ENCODE results near the gene GGT6. TPM values are rescaled to one million over a fixed set of nuclear protein-coding genes. Genes with fewer than 3 reads are reported as not detected.

GGT6 gene
- polyA plus RNA-seq, 1 donor = 0.15 TPM

DNA sequence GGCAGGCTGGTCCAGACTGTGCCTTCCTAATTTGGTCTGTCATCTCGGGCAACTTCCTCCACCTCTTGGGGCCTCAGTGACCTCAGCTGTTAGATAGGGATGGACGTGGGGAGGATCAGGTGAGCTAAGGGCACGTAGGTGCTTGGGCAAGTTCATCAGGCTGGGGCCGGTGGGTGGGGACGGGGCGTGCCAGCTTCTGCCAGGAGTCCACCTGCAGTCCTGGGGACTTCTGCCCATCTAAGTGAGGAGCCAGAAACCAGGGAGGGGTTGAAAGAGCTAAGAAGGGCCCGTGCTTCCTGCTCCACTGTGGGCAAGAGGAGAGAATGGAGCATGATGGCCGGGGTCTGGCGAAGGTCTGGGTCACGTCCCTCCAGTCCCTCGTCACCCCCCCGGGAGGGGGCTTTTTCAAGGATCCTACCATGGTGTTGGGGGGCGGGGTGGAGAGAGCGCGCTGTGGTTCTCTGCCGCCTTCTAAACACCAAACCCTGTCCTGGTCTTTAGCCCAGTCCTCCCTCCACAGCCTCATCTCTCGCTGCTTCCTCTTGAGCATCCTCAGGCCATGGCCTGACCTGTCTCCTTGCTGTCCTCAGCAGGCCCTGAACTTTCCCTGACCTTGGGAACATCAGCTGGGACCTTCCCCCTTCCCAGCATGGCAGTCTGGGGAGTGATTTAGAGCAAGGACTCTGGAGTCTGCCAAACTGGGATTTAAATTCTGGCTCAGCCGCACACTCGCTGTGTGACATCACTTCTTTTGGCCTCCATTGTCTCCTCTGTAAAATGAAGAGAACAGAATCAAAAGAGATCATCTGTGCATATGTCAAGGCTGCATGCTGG, 40.1 kb downstream of the GGT6 start:
- no peak for DNase-seq

DNA sequence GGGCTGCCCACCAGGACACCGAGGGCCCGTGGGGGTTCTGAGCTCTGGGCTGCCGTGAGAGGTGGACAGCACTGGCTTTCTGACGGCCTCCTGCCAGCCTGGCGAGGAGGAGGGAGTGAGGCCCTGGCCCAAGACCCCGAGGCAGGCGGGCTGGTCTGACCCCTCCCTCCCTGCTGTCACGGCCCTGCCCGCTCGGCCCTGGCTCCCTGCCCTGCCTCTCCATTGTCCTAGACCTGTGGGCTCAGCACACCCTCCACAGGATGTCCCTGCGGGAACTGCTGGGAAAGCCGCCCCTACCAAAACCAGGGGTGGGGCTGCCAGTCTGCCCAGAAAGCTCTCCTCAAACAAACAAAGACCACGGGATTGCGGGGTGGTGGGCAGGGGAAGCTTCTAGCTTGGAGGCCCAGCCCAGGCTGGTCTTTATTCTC, 41.0 kb downstream of the GGT6 start:
- no peak for DNase-seq

DNA sequence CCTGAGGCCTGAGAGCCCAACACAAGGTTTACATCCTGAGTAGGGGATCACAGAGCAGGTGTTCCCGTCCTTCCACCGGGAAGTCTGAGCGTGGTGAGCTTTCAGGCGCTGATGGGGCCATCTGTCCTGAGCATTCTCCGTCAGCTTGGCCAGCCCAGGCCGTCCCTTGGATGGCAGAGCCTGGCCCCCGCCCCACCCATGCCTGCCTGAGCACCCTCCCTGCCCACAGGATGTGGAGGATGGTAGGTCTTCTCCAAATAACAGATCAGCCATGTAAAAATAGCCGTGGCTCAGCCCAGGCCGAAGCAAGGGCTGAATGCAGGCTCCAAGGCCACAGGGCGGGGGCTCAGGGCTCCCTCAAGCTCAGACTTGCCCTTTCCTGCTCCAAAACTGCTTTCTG, 41.5 kb downstream of the GGT6 start:
- DNase-seq = no peak

DNA sequence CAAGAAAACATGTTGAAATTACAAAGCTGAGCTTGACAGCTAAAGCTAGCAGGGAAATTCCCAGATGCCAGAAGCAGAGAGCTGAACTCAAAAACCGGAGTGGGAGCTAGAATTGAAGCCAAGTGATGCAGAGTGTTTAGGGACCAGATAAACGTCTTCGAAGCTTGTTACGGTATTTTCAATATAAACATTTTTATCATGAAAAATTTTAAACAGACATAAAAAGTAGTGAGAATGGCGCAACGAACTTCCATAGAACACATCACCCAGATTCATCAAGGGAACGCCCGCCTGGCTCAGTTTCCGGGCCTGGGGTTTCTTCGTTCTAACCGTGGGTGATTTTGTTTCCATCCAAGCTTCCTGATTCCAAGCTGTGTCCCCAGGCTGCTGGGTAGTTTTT, 43.6 kb downstream of the GGT6 start:
- no peak for DNase-seq

DNA sequence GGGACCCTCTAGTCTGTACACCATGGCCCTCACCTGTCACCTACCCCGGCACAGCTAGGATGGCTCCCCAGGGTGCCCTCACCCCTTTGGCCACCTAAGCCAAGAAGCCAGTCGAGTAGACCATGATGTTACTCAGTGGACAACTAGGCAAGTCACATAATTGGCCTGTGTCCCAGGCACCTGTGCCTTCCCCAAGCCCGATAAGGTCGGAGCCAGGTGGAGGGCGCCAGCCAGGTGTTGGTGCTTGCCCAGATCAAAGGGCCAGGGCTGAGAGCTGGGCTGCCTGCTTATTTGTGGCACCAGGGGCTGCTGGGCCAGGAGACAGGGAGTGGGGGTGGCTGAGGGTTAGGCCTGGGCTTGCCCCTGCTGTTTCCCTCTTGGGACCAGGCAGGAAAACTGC, 44.9 kb downstream of the GGT6 start:
- DNase-seq = no peak

DNA sequence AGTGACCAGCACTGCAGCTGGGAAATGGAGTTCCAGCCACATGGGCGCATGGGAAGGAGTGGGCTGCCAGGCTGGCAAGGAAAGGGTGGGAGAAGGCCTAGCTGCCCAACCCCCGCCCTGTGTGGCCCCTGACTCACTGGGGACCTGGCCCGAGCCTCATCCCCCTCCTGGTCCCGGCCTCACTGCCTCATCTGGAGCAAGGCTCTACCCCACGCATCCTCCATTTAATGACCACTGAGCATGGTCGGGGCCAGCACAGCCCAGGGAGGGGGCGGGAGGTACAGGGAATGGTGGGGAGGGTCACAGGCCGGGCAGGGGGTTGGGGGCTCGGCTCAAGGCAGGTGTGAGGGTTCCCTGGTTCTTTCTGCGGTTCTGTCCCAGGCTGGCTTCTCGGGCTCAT, 45.6 kb downstream of the GGT6 start:
- no peak for DNase-seq

DNA sequence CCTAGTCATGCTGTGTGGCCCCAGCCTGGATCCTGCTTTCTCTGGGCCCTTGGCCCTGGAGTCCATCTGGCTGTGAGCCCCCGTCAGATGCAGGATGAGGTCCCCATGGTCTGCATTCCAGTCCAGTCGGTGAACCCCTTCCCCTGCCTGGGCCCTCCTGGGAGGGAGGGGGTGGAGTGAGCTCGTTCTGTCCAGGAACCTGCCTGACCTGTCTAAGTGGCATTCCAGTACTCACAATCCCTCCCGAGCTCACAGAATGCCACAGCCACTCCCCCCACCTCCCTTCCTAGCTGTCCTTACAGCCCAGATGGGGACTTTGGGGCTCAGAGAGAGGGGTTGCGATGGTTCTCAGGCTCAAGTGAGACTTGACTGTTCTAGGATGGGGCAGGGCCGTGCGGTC, 46.2 kb downstream of the GGT6 start:
- no peak for DNase-seq

DNA sequence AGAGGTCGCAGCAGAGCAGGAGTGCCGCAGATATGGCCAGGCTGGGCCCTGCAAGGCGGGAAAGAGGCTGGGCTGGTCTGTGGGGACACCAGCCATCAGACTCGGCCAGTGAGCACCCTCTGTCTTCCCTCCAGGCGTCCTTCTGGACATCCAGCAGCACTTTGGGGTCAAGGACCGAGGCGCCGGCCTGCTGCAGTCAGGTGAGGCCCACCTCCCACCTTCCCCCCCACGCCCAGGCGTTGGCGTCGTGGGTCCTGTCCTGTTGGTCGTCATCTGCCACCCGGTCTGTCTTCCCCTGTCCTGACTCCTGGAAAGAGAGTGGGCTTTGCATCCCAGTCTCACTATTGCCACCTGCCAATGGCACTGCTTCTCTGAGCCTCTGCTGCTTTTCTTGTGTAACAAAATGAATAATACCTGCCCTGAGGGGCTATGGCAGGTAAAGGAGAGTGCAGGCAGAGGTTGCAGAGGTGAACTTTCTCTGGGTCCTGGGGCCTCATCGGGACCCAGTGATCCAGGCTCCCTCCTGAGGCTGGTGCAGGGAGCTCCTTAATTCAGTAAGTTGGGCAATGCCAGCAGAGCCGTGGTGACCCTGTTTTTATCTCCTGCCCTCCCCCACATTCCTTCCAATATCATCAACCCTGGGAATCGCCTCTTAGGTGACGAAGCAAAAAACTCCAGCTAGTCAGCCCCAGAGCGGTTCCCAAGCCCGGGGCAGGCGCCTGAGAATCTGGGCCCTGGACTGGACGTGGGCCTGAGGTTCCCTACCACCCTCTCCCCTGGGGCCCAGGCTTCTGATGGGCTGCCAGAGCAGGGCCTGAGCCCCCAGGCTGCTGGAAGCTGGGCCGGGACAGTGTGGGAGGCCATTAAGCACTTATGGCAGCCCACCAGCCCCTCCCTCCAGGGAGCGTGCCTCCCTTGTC, 47.0 kb downstream of the GGT6 start:
- DNase-seq = no peak

DNA sequence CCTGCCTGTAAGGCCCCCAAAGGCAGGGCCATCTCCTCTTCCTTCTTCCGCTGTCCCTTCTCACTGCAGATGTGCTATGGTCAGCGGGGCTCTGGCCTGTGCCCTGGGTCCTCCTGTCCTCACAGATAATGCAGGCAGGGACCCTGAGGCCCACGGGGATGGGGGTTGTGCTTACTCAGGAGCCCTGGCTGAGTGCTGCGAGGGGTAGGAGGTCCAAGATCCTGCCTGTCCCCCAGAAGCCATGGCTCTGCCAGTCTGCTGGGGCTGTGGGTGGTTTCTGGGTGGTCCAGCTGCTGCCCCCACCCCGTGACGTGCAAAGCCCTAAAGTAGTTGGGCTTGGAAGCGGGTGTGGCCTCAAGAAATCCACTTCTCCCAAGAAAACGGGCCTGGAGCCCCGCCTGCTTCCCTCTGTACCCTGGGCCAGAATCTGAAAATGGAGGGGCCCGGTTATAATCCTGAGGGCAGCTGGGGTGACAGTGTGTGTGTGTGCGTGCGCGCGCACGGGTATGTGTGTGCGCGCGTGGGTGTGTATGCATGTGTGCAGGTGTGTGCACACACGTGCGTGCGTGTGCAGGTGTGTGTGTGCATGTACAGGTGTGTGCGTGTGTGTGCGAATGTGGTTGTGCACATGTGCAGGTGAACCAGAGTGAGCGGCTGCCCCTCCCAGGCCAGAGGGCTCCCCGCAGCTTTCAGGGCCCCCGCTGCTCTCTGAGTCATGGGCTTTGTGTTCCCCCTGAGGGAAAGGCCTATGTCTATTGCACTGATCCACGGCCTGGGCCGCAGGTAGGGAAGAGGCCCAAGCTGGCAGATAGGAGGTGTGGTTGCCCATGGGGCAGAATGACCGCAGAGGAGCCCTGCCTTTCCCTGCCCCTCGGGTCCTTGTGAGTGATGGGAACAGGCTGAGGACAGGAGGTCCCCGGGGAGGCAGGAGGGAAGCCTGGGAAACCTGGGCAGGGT, 47.9 kb downstream of the GGT6 start:
- DNase-seq = no peak

DNA sequence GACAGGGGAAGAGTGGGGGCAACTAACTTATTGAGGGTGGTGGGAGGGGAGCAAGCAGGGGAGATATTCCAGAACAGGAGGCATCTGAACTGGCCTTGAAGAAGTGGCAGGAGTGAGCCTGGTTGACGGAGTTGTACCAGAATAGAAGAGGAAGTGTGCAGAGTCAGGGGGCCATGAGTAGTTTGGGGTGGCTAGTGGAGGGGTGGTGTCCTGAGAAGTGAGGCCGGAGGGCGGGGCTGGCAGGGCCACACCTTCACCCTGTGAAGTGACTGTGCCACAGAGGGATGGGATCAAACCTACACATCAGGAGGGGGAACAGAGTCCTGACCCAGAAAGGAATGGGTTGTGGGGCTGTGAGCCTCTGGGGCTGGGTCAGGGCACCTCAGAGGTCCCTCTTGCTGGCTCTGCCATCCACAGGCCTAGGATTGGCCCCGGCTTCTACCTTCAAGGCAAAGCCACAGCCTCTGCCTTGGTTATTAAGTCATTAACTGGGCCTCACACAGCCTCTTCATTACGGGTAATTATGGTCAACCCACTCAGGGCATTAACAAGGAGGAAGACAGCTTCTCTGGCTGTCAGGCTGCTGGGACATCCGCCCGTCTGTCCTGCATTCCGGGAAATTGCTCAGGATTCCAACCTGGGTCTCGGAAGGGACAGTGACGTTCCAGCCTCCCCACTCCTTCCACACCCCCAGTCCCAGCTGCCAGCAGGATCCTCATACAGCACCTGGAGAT, 49.0 kb downstream of the GGT6 start:
- DNase-seq = no peak

DNA sequence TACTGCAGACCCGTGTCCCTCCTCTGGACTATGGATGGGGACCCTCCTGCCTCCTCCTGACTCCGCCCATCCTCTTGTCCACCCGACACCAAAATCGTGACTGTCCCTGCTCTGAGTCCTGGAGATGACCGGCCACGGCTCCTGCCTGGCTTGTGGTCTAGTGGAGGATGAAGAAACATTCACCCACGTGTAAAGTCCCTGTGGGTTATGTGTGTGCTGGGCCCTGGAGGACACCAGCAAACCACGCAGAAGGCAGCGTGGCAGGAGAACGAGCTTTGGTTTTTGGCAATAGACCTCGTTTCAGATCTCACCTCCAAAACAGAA, 49.8 kb downstream of the GGT6 start:
- no peak for DNase-seq

DNA sequence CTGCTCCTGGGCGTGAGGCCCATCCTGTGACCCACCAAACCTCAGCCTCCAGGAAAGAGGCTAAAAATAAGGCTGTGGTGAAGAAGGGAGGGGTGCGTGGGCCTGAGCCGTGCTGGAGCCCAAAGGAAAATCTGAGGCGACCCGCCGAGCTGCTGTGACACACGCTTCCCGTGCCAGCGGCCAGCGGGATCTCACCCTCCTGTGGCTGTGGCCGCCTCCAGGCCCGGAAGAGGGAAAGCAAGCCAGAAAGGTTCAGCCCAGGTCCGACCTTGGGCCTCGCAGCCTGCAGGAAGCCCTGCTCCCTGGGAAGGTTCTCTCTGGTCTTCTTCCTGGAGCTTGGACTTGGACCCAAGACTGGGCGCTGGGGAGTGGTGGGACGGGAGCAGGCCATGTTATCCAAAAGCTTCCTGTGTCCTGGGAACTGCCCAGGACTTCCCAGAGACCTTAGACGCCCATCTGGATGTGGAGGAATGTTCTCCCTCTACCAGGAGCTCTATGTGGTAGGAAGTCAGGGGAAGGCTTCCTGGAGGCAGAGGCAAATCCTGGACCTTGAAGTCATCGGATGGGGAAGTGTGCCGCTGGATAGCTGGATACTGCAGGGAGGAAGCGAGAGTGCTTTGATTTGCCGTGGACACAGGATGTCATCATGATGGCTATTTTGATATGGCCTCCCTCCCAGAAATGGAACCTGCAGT, 50.3 kb downstream of the GGT6 start:
- DNase-seq = no peak

DNA sequence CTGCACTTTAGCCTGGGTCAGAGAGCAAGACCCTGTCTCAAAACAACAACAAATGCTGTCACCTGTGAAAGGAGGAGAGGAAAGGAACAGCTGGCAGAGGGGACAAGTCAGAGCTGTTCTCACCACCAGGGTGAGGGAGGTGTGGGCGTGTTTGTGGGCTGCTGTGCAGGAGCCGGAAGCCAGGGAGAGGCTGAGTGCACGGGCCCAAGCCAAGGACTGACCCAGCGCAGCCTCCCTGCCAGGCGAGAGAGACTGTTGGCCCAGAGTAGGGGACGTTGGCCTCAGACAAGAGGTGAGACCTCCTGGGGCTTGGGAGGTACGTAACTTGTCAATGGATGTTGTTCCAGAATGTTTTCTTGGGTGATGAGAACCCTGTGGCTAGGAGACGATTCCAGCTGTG, 51.0 kb downstream of the GGT6 start:
- DNase-seq = no peak

DNA sequence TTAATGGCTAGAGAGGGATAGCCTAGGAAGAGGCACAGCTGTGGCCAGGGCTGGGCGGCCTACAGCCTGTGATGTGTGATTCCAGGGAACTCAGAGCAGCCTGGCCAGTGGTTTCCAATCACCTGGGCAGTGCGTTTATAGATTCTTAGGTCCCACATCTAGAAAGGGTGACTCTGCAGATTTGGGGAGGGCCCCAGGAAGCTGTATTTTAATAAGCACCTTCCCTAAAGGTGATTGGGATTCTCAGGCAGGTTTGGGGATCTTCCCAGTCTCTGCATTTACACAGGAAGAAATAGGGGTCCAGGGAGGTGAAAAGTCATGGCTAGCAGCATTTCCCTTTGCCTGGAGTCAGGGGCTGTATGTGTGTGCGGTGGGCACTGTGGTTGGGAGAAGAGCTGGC, 52.2 kb downstream of the GGT6 start:
- DNase-seq = no peak

DNA sequence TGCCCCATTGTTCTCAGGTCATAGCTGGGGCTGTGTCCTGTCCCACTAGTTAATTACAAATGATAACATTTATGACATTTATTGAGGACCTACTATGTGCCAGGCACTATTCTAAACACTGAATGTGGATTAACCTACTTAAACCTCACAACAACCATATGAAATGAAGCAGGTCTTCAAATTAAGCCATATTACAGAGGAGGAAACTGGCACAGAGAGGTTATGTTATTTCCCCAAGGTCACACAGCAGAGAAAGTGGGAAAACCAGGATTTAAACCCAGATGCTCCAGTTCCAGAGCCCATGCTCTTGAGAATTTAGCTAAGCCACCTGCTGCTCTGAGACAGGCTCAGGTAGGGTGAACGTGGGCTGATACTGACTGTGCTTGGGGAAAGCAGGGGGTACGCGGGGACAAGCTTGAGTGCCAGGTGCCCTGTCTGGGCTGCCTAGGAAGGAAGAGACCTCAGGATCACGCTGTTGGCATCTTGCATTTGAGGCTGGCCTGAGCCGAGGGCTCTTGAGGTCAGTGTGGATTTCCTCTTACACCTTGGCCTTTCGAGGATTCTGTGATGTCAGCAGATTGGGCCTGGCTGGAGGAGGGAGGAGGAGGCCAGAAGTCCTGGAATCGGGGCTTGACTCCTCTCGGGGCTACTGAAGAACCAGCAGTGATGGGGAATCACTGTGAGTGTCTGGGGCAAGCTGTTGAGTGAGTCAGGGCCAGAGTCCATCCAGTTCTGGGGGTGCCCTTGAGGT, 52.8 kb downstream of the GGT6 start:
- no peak for DNase-seq

Other genes starting within 250 kb of the GGT6 start
- gene UBE2G1, start 193.9 kb downstream of the GGT6 start, polyA plus RNA-seq (ENCODE audit: insufficient read length) = 75.6 TPM
- gene SPNS3, start 126.6 kb downstream of the GGT6 start, polyA plus RNA-seq (ENCODE audit: insufficient read length) = 0.86 TPM
- gene SPNS2, start 61.7 kb downstream of the GGT6 start, polyA plus RNA-seq (ENCODE audit: insufficient read length) = 7.9 TPM
- 36.9 TPM for gene MYBBP1A, start 5.2 kb downstream of the GGT6 start, polyA plus RNA-seq (ENCODE audit: insufficient read length)
- 139 TPM for gene SMTNL2, start 24.0 kb upstream of the GGT6 start, polyA plus RNA-seq (ENCODE audit: insufficient read length)
- 0.14 TPM for gene ALOX15, start 81.1 kb upstream of the GGT6 start, polyA plus RNA-seq (ENCODE audit: insufficient read length)
- 38.1 TPM for gene PELP1, start 143.6 kb upstream of the GGT6 start, polyA plus RNA-seq (ENCODE audit: insufficient read length)
- 29.9 TPM for gene ARRB2, start 150.1 kb upstream of the GGT6 start, polyA plus RNA-seq (ENCODE audit: insufficient read length)
- 19.5 TPM for gene MED11, start 170.9 kb upstream of the GGT6 start, polyA plus RNA-seq (ENCODE audit: insufficient read length)
- gene ZMYND15, start 179.3 kb upstream of the GGT6 start, polyA plus RNA-seq (ENCODE audit: insufficient read length) = 0.97 TPM
- gene CXCL16, start 179.4 kb upstream of the GGT6 start, polyA plus RNA-seq (ENCODE audit: insufficient read length) = 7.8 TPM
- gene TM4SF5, start 211.3 kb upstream of the GGT6 start, polyA plus RNA-seq (ENCODE audit: insufficient read length) = not detected
- gene VMO1, start 225.8 kb upstream of the GGT6 start, polyA plus RNA-seq (ENCODE audit: insufficient read length) = 4.7 TPM
- gene GLTPD2, start 228.4 kb upstream of the GGT6 start, polyA plus RNA-seq (ENCODE audit: insufficient read length) = 0.98 TPM
- gene PSMB6, start 235.6 kb upstream of the GGT6 start, polyA plus RNA-seq (ENCODE audit: insufficient read length) = 94.3 TPM
- 28.7 TPM for gene PLD2, start 246.6 kb upstream of the GGT6 start, polyA plus RNA-seq (ENCODE audit: insufficient read length)